GM10266 (cell line): ENCODE data around the gene TGFB2.
A peak's percentile ranks its signal among the peaks of the same experiment; 100 is the strongest.
"Not testable (repeated sequence)": the region's sequence is repeated elsewhere in the genome, so short reads cannot be mapped to it uniquely, and the experiment has no call there.

Experiments
- DNase-seq: peaks from one replicate; pipeline ENCODE4 v3.0.0; 2012; ENCODE audit errors: extremely low spot score
- TF ChIP-seq, protein P1 (sequence below): IDR thresholded peaks from 2 replicates; pipeline ENCODE4 v1.5.1; 2012; ENCODE audit warnings: mild to moderate bottlenecking, low read depth; ENCODE audit not compliant: control insufficient read depth, insufficient read depth; ENCODE audit errors: missing control alignments

The TGFB2 gene

DNA sequence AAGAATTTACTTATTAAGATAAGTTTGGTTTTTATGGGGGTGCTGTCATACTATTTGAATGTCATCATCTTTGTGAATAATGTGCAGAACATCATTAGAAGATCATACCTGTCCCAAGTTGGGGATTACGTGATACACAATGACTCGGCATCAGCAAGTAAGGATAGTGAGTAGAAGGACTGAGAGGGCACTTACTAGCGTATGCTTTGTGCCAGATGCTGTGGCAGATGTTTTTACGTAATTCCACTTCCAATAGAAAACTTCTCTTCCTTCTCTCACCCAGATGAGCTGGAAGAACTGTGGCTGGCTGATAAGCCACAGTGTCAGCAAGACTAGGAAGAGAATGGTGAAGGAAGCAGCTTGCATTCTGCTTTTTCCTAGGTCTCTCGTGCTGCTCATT lies 28.1 kb upstream of the TGFB2 start:
- no peak for DNase-seq
- TF ChIP-seq, protein P1, sequence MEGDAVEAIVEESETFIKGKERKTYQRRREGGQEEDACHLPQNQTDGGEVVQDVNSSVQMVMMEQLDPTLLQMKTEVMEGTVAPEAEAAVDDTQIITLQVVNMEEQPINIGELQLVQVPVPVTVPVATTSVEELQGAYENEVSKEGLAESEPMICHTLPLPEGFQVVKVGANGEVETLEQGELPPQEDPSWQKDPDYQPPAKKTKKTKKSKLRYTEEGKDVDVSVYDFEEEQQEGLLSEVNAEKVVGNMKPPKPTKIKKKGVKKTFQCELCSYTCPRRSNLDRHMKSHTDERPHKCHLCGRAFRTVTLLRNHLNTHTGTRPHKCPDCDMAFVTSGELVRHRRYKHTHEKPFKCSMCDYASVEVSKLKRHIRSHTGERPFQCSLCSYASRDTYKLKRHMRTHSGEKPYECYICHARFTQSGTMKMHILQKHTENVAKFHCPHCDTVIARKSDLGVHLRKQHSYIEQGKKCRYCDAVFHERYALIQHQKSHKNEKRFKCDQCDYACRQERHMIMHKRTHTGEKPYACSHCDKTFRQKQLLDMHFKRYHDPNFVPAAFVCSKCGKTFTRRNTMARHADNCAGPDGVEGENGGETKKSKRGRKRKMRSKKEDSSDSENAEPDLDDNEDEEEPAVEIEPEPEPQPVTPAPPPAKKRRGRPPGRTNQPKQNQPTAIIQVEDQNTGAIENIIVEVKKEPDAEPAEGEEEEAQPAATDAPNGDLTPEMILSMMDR = no peak

DNA sequence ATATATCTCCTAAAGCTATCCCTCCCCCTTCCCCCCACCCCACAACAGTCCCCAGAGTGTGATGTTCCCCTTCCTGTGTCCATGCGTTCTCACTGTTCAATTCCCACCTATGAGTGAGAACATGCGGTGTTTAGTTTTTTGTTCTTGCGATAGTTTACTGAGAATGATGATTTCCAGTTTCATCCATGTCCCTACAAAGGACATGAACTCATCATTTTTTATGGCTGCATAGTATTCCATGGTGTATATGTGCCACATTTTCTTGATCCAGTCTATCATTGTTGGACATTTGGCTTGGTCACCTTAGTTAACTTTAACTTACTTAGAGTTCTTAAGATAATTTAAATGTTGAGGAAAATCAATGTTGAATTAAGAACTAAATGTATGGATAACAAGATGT lies 25.0 kb upstream of the TGFB2 start:
- DNase-seq = not testable (repeated sequence)

DNA sequence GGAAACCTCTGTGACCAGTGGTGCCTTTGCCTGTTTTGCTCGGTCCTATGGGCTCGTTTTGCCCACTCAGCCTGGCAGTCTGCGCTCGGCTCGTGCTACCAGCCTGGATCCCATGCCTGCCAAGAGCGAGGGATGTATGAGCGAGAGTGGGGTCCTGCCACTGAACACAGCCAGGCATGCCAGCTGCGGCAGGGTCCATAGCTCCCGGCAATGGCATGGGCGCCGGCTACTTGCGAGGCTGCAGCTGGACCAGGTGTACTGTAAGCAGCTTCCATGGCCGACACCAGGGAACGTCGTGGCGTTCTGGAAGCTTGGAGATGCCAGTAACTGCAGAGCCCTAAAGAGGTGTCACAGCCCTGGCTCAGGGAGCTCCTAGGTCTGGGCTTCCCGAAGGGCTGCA lies 22.4 kb upstream of the TGFB2 start:
- TF ChIP-seq, protein P1 = no peak
- no peak for DNase-seq

DNA sequence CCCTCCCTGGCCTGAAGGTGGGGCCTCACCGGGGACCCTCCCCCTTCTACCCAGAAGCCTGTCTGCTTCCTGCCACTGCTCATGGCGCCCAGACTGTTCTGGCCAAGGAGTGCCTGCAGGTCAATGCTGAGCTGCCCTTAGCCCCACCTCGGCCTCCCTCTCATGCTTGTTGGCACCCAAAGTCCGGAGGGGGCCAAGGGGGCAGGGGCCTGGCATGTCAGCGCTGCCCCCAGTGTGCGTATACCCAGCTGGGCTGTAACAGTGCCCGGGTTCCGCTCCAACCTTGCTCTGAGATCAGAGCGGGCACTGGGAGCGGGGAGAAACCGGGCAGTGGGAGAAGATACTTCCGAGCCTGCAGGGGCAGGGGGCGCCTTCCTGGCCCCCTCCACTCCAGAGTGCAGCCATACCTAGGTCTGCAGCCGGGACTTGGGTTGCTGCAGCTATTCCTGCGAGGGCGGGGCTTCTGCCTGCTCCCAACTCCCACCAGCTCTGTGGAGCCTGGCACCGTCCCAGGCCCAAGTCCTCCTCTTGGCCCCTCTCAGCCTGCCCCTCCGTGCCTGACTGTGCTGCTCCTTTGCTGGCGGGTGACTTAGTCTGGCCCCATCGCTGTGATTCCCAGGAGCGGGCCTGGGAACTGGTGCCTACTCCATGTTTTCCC lies 21.4 kb upstream of the TGFB2 start:
- no peak for DNase-seq

DNA sequence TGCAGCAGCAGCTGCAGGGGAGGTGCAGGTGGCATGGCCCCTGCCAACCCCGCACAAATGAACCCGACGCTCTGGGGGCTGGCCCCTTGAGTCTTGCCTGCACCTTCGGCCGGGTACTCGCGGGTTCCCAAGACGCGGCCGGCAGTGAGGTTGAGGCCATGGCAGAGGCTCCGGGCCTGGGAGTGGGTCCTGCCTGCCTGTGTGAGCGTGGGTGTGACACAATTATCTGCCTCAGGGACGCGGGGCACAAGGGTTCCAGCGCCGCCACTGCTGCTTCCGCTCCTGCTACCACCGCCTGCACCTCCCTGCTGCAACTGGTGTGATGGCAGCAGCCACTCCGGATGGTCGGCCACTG lies 20.9 kb upstream of the TGFB2 start:
- DNase-seq = no peak
- TF ChIP-seq, protein P1 = no peak

More for the DNA sequence above, 21.4 kb upstream of the TGFB2 start:
- TF ChIP-seq, protein P1 = no peak

DNA sequence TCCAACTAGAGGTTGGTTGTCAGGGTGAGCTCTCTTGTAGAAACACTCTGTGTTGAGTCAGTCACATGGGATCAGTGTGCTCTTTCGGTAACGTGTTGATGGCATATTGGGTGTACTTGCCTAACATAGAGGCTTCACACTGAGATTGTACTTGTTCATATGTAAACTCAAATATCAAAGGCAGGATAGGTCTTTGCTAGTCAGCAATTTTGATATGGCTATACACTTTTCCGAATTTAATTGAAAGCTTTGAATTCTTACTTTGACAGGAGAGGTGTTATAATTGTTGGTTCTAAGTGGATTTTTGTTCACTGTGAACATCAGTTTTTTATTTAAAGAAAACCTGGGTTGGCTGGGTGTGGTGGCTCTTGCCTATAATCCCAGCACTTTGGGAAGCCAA lies 16.4 kb upstream of the TGFB2 start:
- no peak for DNase-seq
- TF ChIP-seq, protein P1 = no peak

DNA sequence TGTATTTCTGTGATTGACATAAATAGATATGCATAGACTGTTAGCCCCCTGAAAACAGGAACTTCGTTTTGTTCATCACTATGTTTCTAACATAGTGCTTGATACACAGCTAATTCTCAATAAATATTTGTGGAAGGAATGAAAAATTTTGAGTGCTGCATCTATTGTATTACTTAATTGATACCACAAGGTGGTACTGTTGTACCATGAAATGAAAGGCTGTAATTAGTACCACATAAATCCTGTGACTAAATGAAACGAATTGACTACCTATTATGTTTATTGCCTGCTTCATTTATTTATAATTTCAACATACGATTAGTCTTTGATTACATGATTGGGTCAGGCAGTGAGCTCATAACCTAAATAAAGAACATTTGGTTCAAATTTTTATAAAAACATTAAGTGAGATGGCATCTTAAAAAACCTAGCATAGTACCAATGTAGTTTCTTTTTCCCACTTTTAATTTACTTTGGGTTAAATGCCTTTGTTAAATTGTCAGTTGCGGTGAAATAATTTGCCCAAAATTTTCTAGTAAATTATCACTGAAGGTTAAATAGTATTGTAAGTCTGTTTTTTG lies 15.0 kb upstream of the TGFB2 start:
- peak; percentile 35 for DNase-seq
- TF ChIP-seq, protein P1 = peak; percentile 57

DNA sequence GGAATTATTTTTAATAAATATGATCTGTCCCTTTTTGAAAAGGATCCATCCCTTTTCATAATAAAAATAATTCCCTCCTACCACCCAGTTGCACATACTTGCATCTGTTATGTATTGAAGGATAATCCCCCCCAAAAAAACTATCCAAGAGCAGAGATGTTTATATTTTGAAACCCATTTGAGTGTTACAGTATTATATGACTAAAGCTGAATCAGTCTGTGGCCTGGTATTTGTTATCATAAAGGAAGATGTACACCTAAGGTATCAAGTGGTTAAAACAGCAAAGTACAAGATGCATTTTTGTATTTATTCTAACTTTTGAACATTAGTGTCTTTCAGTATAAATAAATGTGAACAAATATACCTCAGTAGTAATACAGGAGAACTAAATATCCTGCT lies 12.7 kb upstream of the TGFB2 start:
- TF ChIP-seq, protein P1 = no peak
- DNase-seq = no peak
